IPS DF 19.7 (cell line): Measurements from ENCODE around the gene NKAIN4.

ENCODE experiments used
- DNase-seq: peaks from one replicate; pipeline ENCODE4 v3.0.0-alpha.2; 2013; ENCODE audit warnings: low read depth, low spot score

The NKAIN4 gene

GRCh38 chr20:63288581-63289251 lies 34.5 kb upstream of the NKAIN4 start:
- no peak for DNase-seq

- DNase-seq, result no peak
Measured at GRCh38 chr20:63287697-63288580, 33.7 kb upstream of the NKAIN4 start.

- no peak for DNase-seq
Measured at GRCh38 chr20:63286781-63287696, 32.8 kb upstream of the NKAIN4 start.

- no peak for DNase-seq
Measured at GRCh38 chr20:63285636-63286615, 31.7 kb upstream of the NKAIN4 start.

DNA sequence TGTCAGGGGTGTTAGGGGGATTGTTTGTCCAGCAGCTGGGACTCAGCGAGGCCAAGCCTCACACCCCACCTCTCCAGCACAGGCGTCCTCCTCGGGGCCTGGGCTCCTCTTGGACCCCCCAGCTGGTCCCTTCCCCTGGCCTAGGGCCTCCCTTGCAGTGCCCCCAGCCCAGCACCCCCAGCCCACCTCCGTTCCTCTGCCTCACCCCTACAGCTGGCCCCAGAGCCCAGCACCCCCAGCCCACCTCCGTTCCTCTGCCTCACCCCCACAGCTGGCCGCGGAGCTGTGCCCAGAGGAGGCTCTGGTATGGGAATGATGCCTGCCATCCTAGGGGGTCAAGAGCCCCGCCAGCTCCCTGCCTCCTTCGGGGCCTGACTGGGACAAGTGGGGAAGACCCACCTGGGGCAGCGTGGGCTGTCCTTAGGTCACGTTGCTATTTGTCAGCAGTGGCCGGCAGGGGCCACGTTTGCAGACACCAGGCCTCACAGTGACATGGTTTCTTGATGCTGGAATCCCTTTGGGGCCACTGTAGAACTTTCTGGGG lies 30.8 kb upstream of the NKAIN4 start:
- DNase-seq, result no peak

GRCh38 chr20:63284544-63284949 lies 30.3 kb upstream of the NKAIN4 start:
- no peak for DNase-seq

DNA sequence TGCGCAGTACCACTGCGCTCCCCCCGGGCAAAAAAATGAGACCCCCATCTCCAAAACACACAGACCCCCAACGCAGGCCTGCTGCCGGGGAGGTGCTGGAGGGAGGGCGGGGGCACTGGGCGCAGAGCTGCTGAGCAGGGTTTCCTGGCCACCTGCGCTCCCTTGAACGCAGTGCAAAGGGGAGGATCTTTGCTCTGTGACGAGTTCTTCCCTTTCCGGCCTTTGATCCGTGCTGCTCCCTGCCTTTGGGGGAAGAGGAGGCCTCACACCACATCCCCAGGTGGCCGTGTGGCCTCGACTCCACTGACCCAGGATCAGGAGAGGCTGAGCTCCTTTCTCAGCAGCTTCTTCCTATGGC lies 29.8 kb upstream of the NKAIN4 start:
- no peak for DNase-seq

- no peak for DNase-seq
Measured at GRCh38 chr20:63283397-63284082, 29.3 kb upstream of the NKAIN4 start.

DNA sequence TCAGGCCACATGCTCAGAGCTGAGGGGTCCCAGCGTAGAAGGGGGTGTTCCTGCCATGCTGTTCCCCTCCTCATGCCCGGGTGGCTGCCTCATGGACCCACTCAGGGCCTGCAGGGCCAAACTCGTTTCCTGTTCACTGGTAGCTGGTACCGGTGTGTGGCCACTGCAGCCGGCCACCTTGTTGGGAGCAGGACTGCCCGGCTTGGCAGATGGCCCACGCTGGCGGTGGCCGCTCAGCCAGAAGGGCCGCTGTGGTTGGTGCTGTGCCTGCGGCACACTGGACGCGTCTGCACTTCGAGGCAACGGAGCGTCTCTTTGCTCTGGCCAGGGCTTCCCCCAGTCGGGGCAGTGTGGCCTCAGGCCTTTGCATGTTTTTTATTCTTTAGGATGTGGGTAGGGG lies 28.7 kb upstream of the NKAIN4 start:
- no peak for DNase-seq

- no peak for DNase-seq
Measured at GRCh38 chr20:63281742-63282665, 27.7 kb upstream of the NKAIN4 start.

DNA sequence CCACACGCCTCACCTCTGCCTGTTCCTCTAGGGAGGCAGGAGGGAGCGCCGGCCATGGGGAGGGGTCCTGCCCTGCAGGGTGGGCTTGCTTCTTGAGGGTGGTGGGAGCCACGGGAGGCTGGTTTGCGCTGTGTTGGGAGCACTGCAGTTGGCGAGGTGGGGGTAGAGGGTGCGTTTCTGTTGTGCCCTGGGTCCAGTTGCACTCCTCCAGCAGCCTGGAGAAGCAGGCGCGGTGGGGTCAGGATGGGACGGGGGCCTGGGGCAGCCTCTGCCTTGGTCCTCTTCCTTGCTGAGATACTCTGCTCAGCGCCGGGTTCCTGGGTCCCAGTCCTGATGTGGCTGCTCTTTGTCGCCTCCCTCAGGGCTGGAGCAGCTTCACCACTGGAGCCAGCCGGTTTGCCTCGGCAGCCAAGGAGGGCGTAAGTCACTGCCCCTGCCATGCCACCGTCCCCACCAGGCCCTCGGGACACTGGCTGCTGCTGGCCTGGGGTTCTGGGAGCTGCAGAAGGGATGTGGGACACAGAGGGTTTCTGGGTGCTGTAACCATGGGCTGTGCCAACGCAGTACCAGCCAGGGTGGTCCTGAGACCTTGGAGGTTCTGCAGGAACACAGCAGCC lies 26.8 kb upstream of the NKAIN4 start:
- no peak for DNase-seq

- DNase-seq, result no peak
Measured at GRCh38 chr20:63280371-63280770, 26.1 kb upstream of the NKAIN4 start.

DNA sequence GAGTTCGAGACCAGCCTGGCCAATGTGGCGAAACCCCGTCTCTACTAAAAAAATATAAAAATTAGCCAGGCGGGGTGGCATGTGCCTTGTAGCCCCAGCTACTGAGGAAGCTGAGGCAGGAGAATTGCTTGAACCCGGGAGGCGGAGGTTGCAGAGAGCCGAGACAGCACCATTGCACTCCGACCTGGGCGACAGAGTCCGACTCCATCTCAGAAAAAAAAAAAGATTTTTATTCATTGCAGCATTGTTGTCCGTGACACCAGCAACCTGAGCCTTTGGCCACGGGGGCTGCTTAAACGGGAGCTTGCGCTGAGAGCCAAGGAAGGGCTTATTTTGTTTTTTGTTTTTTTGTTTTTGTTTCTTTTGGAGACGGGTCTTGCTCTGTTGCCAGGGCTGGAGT lies 25.7 kb upstream of the NKAIN4 start:
- no peak for DNase-seq

GRCh38 chr20:63278661-63279060 lies 24.4 kb upstream of the NKAIN4 start:
- no peak for DNase-seq

DNA sequence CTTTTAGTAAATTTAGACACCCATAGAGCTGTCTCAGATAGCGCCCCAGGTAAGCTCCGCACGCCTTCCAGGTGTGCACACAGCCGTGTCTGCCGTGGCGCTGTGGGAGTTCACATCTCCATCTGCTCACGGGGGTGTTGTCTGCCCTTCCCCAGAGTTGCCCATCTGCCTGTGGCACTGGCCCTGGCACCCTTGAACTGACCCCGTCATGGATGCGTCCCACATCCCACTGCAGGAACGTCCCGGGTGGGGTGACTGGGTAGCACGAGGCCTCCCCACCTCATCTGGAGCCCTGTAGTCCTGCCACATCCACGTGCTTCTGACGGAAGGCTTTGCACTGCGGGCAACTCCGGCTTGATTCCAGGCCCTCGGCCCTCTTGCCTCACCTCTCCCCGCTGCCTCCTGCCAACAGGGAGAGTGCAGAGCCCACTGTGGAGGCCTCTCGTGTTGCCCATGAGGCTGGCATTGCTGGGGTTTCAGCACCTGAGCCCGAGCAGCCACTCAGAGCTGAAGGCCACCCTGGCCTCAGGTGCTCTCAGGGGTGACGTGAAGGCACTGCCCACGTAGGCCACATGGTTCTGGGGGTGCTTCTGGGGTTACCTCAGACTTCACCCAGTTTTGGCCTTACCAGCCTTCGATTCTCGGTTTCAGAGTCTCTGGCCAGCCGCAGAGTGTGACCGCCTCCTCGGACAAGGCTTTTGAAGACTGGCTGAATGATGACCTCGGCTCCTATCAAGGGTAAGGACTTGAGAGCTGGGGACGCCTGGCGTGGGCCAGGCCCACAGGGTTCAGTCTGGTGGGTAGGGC lies 23.4 kb upstream of the NKAIN4 start:
- no peak for DNase-seq

DNA sequence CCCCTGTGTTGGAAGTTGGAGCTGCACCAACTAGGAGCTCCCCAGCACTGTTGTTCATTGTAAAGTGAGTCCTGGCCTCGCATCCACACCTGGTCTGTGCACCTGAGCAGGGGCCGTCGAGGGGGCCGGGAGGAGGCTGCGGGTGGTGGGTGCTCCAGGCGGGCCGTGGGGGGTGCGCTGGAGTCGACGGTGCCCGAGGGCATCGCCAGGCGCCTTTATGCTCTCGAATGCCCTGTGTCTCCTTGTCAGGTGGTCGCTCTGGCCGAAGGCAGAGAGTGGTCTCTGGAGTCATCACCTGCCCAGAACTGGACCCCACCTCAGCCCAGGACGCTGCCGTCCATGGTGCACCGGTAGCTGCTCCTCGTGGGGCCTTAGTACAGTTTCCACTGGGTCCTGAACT lies 22.7 kb upstream of the NKAIN4 start:
- DNase-seq, result no peak

- DNase-seq, result no peak
Measured at GRCh38 chr20:63275825-63276224, 21.6 kb upstream of the NKAIN4 start.
